Neuronal stem cell (in vitro differentiated cells): Measurements from ENCODE around the gene CDC16.

Source experiments
- DNase-seq: peaks from one replicate; pipeline ENCODE4 v3.0.0-alpha.2; 2013; ENCODE audit warnings: low spot score
- H2AFZ ChIP-seq: one replicate; pipeline ENCODE4 v1.6.1; 2013; ENCODE audit warnings: mild to moderate bottlenecking, low read length, inconsistent platforms
- H2AK5ac ChIP-seq: 2 replicates; pipeline ENCODE4 v1.6.1; 2013; ENCODE audit warnings: low read depth, mild to moderate bottlenecking, inconsistent platforms, low read length, moderate library complexity, mixed read lengths
- H2BK120ac ChIP-seq: 2 replicates; pipeline ENCODE4 v1.6.1; 2013; ENCODE audit warnings: low read depth, mild to moderate bottlenecking, inconsistent platforms, low read length, moderate library complexity, mixed read lengths
- H2BK12ac ChIP-seq: one replicate; pipeline ENCODE4 v1.6.1; 2013; ENCODE audit warnings: low read length, inconsistent platforms
- H2BK15ac ChIP-seq: 2 replicates; pipeline ENCODE4 v1.6.1; 2013; ENCODE audit warnings: mild to moderate bottlenecking, low read length, inconsistent platforms, mixed read lengths
- H2BK5ac ChIP-seq: one replicate; pipeline ENCODE4 v1.6.1; 2013; ENCODE audit warnings: inconsistent platforms, mild to moderate bottlenecking, low read length, moderate library complexity
- H3K14ac ChIP-seq: one replicate; pipeline ENCODE4 v1.6.1; 2013; ENCODE audit warnings: low read length, inconsistent platforms
- H3K18ac ChIP-seq: 2 replicates; pipeline ENCODE4 v1.6.1; 2013; ENCODE audit warnings: low read length, inconsistent platforms
- H3K23ac ChIP-seq: 2 replicates; pipeline ENCODE4 v1.6.1; 2013; ENCODE audit warnings: low read depth, mild to moderate bottlenecking, mixed read lengths, low read length, inconsistent platforms; ENCODE audit not compliant: poor library complexity
- H3K27ac ChIP-seq: replicated peaks from 3 replicates; pipeline ENCODE4 v1.5.1; 2013; ENCODE audit warnings: low read length, inconsistent platforms
- H3K27me3 ChIP-seq, 3 experiments: 2 replicates each; pipeline ENCODE4 v1.6.1; 2013; ENCODE audit warnings: low read length in 3 of 3, mild to moderate bottlenecking in 2 of 3, inconsistent platforms in 1 of 3, low read depth in 1 of 3, mixed read lengths in 1 of 3, moderate library complexity in 1 of 3; ENCODE audit not compliant: control insufficient read depth in 3 of 3, insufficient read depth in 3 of 3
- H3K36me3 ChIP-seq, 2 donors: replicated peaks in 1 of 2; 2 replicates each; pipeline ENCODE4 v1.6.1; 2013; ENCODE audit warnings: low read length in 2 of 2; ENCODE audit not compliant: control insufficient read depth in 2 of 2, insufficient read depth in 2 of 2
- H3K4ac ChIP-seq: 2 replicates; pipeline ENCODE4 v1.6.1; 2013; ENCODE audit warnings: inconsistent platforms, mild to moderate bottlenecking, low read length, moderate library complexity
- H3K4me1 ChIP-seq, 2 donors: 1 replicate in 1 of 2; 2 replicates in 1 of 2; pipeline ENCODE4 v1.6.1; 2013; ENCODE audit warnings: low read length in 2 of 2, low read depth in 1 of 2; ENCODE audit not compliant: control insufficient read depth in 2 of 2, insufficient read depth in 1 of 2
- H3K4me2 ChIP-seq: one replicate; pipeline ENCODE4 v1.6.1; 2013; ENCODE audit warnings: mild to moderate bottlenecking, low read length, inconsistent platforms; ENCODE audit not compliant: insufficient read depth, poor library complexity, severe bottlenecking
- H3K4me3 ChIP-seq, 2 donors: 2 replicates each; pipeline ENCODE4 v1.5.1; 2013; ENCODE audit warnings: low read length in 2 of 2, mild to moderate bottlenecking in 2 of 2, inconsistent platforms in 1 of 2, moderate library complexity in 1 of 2
- H3K79me1 ChIP-seq: one replicate; pipeline ENCODE4 v1.6.1; 2013; ENCODE audit warnings: low read depth, mild to moderate bottlenecking, inconsistent platforms, low read length, moderate library complexity
- H3K9ac ChIP-seq: one replicate; pipeline ENCODE4 v1.6.1; 2013; ENCODE audit warnings: mild to moderate bottlenecking, low read depth, low read length, inconsistent platforms; ENCODE audit not compliant: poor library complexity
- H3K9me3 ChIP-seq, 2 donors: replicated peaks in 1 of 2; 2 replicates each; pipeline versions ENCODE3 to v1.6.1; 2013; ENCODE audit warnings: low read length in 2 of 2, mild to moderate bottlenecking in 2 of 2, inconsistent platforms in 1 of 2, low read depth in 1 of 2, mixed read lengths in 1 of 2, moderate library complexity in 1 of 2; ENCODE audit not compliant: control insufficient read depth in 2 of 2, insufficient read depth in 1 of 2
- H4K8ac ChIP-seq: one replicate; pipeline ENCODE4 v1.6.1; 2013; ENCODE audit warnings: low read depth, mild to moderate bottlenecking, inconsistent platforms, low read length, moderate library complexity
- H4K91ac ChIP-seq: one replicate; pipeline ENCODE4 v1.6.1; 2013; ENCODE audit warnings: low read length, low read depth, mild to moderate bottlenecking, inconsistent platforms; ENCODE audit not compliant: poor library complexity
- WGBS, 2 donors: extraction: QIAGEN DNeasy Blood & Tissue Kit; methylation state at CpG; one replicate each; pipeline ENCODE4 v1.1.7; 2013; ENCODE audit warnings: missing lambda C conversion rate in 2 of 2, mixed read lengths in 1 of 2; ENCODE audit not compliant: insufficient read length in 2 of 2, insufficient replicate concordance in 1 of 2; ENCODE audit errors: extremely low coverage in 2 of 2; 5-methylcytosine and 5-hydroxymethylcytosine counted together

CDC16 gene

GRCh38 chr13:114266241-114266640, 31.5 kb downstream of the CDC16 start:
- Histone ChIP-seq H2BK12ac (no peak overlapping the region), H3K79me1 (no peaks in the 10 kb centered on the region), H2AFZ (no peak overlapping the region), H3K4ac (no peak overlapping the region), H3K4me2 (no peak overlapping the region), H3K9ac (no peak overlapping the region), H4K8ac (no peak overlapping the region), H3K27ac (no peak overlapping the region), H3K36me3 (peaks cover 41 to 93% of the 10 kb centered on the region in 2 donors), H3K9me3 (peaks cover 3 to 10% of the 10 kb centered on the region in 2 donors), H4K91ac (no peak overlapping the region), H2BK15ac (no peak overlapping the region), H2BK5ac (no peak overlapping the region), H3K4me3 (no peak overlapping the region), H2BK120ac (no peak overlapping the region), H3K23ac (no peak overlapping the region), H3K4me1 (no peaks in the 10 kb centered on the region), H3K18ac (no peak overlapping the region), H3K14ac (no peak overlapping the region), H2AK5ac (no peak overlapping the region), H3K27me3 (no peaks in the 10 kb centered on the region)
- no peak for DNase-seq
- no CpG with 5 or more reads among the region's 5 CpGs for WGBS, 2 donors

GRCh38 chr13:114268344-114269280, 33.9 kb downstream of the CDC16 start:
- no peak overlapping the region for H3K4me3 ChIP-seq
- no peak overlapping the region for H3K4ac ChIP-seq

GRCh38 chr13:114269281-114269770, 34.6 kb downstream of the CDC16 start:
- Histone ChIP-seq H2BK120ac (no peak overlapping the region), H3K4me2 (no peak overlapping the region), H4K8ac (no peak overlapping the region), H3K36me3 (peaks cover 41 to 91% of the 10 kb centered on the region in 2 donors), H4K91ac (no peak overlapping the region), H2BK5ac (no peak overlapping the region), H3K79me1 (no peaks in the 10 kb centered on the region), H2BK15ac (no peak overlapping the region), H2BK12ac (no peak overlapping the region), H3K27ac (no peak overlapping the region), H3K4me3 (no peak overlapping the region), H3K14ac (no peak overlapping the region), H2AFZ (no peak overlapping the region), H3K9me3 (peaks cover 3 to 10% of the 10 kb centered on the region in 2 donors), H3K9ac (no peak overlapping the region), H3K4ac (no peak overlapping the region), H3K18ac (no peak overlapping the region), H3K4me1 (no peaks in the 10 kb centered on the region), H3K27me3 (no peaks in the 10 kb centered on the region), H2AK5ac (no peak overlapping the region), H3K23ac (no peak overlapping the region)
- WGBS, 2 donors, result no CpG with 5 or more reads among the region's 4 CpGs
- DNase-seq, result no peak

More at GRCh38 chr13:114268344-114269280, 33.9 kb downstream of the CDC16 start:
- no peak overlapping the region for H4K91ac ChIP-seq
- DNase-seq, result no peak
- H3K27ac ChIP-seq, result no peak overlapping the region
- H3K36me3 ChIP-seq, result peaks cover 43 to 91% of the 10 kb centered on the region in 2 donors
- no peaks in the 10 kb centered on the region for H3K27me3 ChIP-seq
- no peak overlapping the region for H2BK5ac ChIP-seq
- peaks cover 3 to 10% of the 10 kb centered on the region in 2 donors for H3K9me3 ChIP-seq
- no peak overlapping the region for H3K14ac ChIP-seq
- H2BK15ac ChIP-seq, result no peak overlapping the region
- no peak overlapping the region for H2AK5ac ChIP-seq
- H3K79me1 ChIP-seq, result no peaks in the 10 kb centered on the region
- WGBS, 2 donors, result no CpG with 5 or more reads among the region's 6 CpGs
- no peak overlapping the region for H3K23ac ChIP-seq
- H3K18ac ChIP-seq, result no peak overlapping the region
- no peak overlapping the region for H2AFZ ChIP-seq
- no peak overlapping the region for H2BK120ac ChIP-seq
- H3K4me1 ChIP-seq, result no peaks in the 10 kb centered on the region
- no peak overlapping the region for H3K4me2 ChIP-seq
- H4K8ac ChIP-seq, result no peak overlapping the region
- H3K9ac ChIP-seq, result no peak overlapping the region
- no peak overlapping the region for H2BK12ac ChIP-seq

GRCh38 chr13:114272977-114273376, 38.3 kb downstream of the CDC16 start:
- Histone ChIP-seq H3K14ac (no peak overlapping the region), H3K4me3 (no peak overlapping the region), H3K79me1 (no peaks in the 10 kb centered on the region), H3K9me3 (peaks cover 3 to 10% of the 10 kb centered on the region in 2 donors), H2BK120ac (no peak overlapping the region), H3K27ac (no peak overlapping the region), H4K91ac (no peak overlapping the region), H2BK12ac (no peak overlapping the region), H3K27me3 (no peaks in the 10 kb centered on the region), H3K4me2 (no peak overlapping the region), H2AK5ac (no peak overlapping the region), H2BK5ac (no peak overlapping the region), H4K8ac (no peak overlapping the region), H3K9ac (no peak overlapping the region), H3K36me3 (peaks cover 35 to 87% of the 10 kb centered on the region in 2 donors), H3K18ac (no peak overlapping the region), H2BK15ac (no peak overlapping the region), H3K4me1 (no peaks in the 10 kb centered on the region), H3K23ac (no peak overlapping the region), H2AFZ (no peak overlapping the region), H3K4ac (no peak overlapping the region)
- no CpG with 5 or more reads among the region's 2 CpGs for WGBS, 2 donors
- DNase-seq, result no peak
